SKM-1 treated with dmso at 0.1 percent for 144 hours (cell line): ENCODE measurements around the gene EDN3.
A peak's percentile ranks its signal among the peaks of the same experiment; 100 is the strongest.

Experiments used
- DNase-seq: peaks from one replicate; lab custom pipeline; 2025; ENCODE audit not compliant: unreplicated experiment; lab: John Stamatoyannopoulos, UW

The EDN3 gene, protein sequence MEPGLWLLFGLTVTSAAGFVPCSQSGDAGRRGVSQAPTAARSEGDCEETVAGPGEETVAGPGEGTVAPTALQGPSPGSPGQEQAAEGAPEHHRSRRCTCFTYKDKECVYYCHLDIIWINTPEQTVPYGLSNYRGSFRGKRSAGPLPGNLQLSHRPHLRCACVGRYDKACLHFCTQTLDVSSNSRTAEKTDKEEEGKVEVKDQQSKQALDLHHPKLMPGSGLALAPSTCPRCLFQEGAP

DNA sequence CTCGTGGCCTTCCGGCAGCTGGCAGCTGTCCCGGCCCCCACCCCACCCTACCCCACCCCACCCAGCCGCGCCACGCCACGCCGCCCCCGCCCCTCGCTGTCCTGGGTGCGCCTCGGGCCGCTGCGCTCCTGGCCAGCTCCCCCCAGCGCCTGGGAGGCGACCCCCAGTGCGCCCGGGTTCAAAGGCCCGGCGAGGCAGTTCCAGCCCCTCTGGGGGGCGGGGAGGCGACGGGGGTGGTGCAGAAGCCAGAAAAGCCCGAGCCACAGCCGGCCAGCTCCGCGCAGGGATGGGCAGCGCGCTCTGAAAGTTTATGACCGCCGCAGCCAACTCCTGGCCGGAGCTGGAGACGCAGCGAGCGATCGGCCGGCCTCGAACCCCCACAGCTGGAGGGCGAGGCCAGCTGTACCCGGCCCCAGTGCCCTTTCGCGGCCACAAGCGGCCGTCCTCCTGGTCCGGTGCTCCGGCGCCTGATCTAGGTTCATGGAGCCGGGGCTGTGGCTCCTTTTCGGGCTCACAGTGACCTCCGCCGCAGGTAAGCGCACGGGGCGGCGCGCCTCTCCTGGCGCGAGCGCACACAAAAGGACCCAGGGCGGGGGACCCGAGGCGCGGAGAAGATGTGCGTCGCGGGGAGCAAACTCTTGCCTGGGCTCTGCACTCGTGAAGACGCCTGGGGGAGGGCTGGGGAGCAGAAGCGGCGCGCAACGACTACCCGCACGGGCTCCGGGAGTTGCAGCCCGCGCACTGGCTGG, at the start of gene EDN3:
TSS of gene EDN3 (plus strand) at position 279 of the 749 bp plus-strand sequence. CDS start at position 481, 202 bp downstream.
- no peak for DNase-seq

DNA sequence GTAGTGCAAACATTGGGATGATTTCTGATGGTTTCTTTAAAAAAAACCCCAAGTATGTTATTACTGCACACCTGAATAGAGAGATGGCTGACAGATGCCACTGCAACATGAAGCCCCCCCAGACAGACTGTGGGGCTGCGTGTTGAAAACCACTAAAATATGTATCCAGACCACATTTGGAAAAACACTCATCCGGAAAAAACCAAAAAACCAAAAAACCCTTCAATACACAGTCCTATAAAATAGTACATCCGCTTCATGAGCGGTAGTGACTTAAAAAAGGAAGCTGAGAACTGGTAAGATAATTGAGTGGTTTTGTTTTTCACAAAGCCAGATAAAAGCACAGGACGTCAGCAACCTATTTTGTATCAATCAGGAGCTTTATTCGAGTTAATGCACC, 47.1 kb upstream of the EDN3 start:
- DNase-seq, result no peak

DNA sequence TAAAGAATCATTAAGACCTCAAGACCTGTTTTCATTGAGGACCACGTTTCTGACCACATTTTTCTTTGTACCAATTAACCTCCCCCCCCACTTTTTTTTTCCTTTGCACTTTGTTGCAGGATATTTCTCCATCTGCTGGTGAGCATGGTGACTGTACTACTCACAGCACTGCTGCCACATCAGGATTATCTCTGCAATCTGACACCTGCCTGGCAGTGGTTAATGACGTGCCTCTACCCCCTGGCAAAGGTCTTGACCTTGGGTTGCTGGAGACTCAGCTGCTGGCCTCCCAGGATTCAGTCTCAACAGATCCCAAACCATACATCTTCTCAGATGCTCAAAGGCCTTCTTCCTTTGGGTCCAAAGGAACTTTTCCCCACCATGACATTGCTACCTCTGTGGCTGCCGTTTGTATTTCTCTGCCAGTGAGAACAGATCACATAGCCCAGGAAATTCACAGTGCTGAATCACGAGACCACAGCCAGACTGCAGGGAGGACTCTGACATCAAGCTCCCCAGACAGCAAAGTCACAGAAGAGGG, 46.6 kb upstream of the EDN3 start:
- no peak for DNase-seq

DNA sequence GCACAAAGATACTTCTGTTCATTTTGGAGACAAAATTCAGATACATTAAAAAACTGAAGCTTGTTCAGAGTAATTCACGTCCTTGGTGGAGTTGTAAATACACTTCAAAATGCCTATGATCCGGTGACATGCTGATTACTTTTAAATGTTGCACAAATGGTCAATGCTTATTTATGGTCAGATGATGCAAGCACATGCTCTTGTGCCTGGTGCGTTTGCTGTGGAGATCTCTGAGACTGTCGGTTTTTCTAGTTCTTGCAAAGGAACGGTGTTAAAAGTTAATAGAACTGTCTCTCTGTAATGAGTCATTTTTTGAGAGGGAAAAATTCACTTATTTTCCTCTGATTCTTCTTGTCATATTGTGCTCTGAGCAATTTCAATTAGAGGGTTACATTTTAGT, 45.2 kb upstream of the EDN3 start:
- DNase-seq, result no peak

DNA sequence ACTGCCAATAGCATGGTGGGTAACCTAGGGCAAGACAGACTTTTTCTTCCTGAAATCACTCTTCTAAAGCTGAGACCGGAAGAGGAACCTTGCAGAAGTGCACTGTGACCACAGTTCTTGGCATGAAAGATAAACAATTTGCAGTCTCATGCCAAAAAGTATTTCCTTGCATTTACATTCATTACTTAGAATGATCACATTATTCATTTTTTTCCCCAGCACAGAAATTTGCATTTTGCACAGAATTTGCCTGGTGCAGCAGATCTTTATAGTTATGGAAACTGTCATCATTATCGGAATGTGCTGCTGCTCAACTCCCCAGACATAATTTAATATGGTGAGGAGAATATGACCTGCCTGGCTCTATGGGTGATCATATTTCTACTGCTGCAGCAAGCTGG, 42.2 kb upstream of the EDN3 start:
- peak; percentile 7 for DNase-seq

DNA sequence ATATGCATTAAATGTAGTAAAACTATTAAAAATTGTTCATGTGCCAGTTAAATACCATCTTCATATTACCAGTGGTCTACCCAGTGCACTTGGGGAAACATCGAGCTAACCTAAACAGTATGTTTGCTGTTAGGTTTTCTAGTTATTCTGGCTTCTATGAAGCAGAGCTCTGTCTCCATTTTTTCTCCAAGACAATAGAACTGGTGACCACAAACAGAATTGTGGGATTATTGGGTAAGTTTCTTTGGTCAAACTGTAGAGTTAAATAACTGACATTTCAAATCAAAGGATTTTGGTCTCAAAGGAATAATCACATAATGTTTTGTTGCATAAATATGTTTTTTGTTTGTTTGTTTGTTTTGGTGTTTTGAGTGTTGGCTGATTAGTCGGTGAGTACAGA, 40.5 kb upstream of the EDN3 start:
- no peak for DNase-seq

DNA sequence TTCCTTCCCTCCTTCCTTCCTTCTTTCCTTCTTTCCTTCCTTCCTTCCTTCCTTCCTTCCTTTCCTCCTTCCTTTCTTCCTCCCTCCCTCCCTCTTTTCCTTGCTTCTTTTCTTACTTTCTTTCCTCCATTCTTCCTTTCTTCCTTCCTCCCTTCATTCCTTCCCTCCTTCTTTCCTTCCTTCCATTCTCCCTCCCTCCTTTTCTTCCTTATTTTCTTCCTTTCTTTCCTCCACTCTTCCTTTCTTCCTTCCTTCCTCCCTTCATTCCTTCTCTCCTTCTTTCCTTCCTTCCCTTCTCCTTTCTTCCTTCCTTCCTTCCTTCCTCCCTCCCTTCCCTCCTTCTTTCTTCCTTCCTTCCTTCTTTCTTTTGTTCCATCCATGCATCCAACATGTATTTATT, 35.1 kb upstream of the EDN3 start:
- DNase-seq, result no peak

DNA sequence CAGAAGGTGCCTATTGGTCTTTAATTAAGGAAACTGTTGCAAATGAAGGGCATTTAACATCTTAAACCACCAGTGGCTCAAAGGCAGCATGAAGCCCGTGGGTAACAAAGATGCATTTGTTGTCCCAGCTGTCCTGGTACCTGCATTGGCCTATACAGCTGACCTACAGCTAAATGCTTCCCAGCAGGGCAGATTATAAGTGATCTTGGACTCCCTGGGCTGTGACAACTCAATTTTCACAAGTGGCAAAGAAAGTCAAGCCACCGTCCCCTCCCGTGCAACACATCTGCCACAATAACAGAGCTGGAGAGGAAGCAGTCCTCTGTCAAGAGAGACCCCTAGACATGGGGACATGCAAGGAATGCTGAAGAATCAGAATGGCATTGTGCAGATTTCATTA, 31.5 kb upstream of the EDN3 start:
- no peak for DNase-seq

DNA sequence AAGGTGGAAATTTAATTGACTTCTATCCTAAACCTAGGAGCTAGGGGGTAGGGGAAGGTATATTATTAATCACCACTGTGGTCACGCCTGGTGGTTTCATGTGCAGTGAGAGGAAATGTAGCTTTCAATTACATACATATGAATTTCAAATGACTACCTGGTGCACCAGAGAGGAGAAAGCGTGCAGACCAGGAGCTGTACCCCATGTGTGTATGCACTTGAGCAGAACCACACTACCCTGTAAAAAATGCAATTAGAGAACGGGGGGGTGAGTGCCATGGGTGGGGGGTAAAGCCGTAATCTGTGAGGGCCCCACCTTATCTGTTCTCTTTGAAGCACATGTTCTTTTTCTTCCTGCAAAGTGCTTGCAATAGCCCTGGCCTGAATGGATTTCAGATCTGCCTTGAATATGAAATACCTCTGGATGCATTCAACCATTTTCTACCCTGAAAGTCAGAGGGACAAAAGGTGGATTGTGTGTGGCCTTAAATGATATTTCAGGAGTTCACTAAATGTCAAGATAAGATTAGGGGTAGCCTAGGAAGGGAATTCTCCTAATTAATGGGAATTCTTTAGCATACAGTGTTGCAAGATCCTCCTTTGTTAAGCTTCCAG, 30.9 kb upstream of the EDN3 start:
- DNase-seq, result no peak

DNA sequence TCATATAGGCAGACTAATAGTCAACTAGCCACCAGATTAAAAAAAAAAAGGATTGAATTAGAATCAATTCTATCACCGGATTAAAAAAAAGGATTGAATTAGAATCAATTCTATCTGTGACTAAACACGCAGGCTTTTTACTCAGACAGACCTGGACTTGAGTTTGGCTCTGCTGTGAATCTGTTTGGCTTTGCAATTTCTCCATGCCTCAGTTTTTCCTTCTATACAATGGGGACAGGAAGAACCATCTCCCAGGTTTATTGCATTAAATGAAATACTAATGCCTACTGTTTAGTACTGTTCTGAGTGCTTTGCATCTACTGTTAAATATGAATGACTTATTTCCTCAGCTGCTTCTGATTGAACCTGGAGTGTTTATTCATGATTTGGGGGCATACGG, 30.0 kb upstream of the EDN3 start:
- no peak for DNase-seq

DNA sequence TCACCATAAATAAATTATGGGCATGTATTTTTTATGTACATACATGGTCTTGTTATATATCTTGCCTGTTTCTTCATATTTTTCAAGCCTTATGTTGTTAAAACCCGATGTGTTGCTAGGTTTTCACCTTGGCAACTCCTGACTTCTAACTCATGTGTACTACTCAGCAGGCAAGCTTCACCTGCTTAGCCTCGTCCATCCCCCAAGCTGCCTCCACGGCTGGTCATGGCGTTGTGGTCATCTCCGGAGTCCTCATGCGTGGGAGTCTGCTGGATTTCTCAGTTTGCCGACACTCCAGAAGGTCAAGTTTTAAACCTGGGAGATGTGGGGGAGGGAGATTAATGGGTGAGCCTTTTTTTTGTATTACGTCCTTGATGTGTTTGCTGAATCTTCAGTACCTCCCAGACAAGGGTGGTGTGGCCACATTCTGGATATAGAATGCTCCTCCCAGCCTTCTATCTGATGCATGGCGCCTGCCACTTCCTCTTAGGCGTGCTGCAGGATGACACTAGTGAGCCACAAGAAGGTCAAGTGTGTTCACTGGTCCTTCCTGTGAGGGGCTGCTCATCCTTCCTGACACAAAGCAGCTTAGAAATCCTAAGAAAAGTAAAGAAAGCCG, 26.6 kb upstream of the EDN3 start:
- DNase-seq, result no peak

DNA sequence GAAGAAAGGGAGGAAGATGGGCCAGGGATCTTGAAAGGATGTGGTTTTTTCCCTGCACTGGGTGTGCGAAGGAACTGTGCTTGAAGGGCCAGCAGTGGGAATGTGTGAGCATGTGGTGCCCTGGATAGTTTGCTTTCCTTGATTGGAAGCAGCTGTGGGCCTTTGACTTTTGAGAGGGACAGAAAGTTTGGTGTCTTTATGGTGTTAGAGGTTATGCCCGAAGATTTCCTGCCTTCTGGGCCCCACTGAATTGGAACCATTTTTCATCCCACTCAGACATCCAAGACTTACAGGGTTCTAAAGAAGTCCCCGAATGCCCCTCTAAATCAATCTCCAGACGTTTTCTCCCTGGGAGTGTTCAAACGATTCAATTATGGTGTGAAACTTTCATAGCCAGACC, 23.5 kb upstream of the EDN3 start:
- DNase-seq, result no peak

DNA sequence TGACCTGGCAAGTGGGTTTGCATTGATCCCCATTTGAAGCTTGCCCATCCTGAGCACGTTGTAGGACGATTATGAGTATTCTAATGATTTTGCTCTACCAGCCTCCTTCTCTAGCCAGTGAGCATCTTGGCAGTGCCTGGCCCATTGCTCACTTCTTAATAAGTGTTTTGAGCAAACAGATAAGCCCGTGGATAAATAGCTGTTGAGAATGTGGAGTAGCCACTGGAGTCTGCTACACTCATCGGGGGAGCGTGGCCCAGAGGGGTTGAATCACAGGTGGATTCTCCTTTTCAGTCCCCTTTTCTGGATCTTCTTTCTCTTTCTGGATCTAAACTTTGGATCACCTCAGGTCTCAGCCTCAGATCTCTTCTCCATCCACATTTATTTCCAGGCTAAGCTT, 15.9 kb upstream of the EDN3 start:
- DNase-seq, result no peak

DNA sequence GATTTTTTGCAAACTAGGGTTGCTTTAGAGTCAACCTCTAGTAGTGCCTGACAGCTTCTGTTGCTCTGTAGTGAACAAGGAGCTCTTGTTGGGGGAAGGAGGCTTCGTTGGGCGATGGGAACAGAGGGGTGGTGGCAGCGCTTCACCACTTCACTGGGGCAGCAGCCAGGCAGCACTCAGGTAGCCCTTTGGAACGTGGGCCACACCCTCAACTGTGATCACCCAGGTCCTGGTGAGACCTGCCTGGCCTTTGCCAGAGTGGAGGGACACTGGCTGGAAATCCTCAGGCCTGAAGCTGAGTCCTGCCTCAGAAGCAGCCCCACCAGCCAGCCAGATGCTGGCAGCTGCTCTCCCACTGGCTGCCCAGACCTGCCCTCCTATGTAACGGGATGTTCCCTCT, 10.4 kb upstream of the EDN3 start:
- DNase-seq, result no peak

DNA sequence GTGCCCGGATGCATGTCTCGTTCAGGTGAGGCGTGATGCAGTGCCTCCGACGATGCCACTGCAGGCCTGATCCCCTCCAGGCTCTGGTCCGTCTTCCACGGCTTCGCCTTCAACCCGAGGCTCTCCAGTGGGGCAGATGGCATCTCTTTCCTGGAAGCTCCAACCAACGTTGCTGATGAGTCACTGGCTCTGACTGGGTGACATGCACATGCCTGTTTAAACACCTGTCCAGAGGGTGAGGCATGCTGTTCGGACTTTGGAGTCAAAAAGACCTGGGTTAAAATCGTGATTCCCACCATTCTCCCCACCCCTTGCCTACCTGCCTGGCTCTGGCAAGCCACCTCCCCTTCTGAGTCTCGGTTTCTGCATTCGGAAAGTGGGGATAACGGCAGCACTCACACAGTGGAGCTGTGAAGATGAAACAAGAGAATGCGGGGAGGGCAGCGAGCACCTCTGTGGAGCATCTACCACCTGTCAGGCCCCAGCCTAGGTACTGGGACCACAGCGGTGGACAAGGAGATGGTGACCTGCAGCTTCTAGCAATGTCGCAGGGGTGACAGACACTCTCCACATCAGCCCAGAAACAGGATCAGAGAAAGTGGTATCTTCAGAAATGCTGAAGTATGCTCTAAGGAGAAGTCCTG, 8.5 kb upstream of the EDN3 start:
- no peak for DNase-seq

DNA sequence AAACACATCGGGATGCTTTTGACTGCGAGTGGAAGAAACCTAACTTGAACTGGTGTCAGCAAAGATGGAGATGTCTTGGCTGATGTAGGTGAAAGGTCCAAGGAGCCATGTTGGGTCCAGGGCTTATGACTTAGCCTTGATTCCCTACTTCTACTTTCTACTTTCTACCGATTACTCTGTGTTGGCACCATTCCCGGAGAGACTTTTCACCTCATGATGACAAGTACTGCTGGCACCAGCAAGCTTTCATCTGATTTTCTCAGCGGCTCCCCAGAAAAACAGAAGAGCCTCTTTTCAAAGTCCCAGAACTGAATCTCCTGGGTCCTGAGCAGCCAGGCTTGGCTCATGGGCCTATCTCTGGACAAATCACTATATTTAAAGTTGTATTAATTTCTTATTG, 4.9 kb upstream of the EDN3 start:
- no peak for DNase-seq

DNA sequence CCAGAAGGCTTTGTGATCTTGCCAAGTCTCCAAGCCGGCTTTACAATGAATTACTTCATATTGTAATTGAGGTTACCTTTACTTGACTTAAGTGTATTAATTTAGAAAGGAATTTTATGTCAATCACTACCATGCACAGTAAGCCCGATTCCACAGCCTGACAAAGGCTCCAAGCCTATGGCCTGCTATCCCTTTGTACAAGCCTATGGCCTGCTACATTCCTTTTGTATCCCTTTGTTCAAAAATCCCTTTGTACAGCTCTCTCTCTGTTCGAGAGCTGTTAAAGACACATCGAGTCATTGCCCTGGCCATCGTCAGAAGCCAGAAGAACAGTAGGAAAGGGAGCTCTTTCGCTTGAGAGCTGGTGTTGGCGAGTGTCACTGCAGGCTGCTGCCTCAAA, 2.7 kb upstream of the EDN3 start:
- no peak for DNase-seq

DNA sequence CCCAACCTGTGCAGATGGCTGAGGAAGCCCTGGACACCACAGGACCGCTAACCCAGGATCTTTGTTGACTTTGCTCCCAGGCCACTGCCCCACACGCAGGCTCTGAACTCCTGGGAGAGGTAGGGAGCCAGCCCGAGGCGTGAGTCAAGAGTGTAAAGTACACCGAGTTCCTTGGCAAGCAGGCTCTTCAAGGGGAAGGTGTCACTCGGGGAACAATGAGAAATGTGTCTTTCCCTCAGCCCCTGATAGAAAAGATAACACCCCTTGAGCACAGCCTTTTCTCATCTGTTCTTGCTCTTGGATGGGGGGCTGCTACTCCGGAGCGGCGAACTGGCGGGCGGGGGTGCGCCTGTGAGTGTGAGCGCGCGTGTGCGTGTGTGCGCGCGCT, 472 bp upstream of the EDN3 start:
- DNase-seq, result no peak

DNA sequence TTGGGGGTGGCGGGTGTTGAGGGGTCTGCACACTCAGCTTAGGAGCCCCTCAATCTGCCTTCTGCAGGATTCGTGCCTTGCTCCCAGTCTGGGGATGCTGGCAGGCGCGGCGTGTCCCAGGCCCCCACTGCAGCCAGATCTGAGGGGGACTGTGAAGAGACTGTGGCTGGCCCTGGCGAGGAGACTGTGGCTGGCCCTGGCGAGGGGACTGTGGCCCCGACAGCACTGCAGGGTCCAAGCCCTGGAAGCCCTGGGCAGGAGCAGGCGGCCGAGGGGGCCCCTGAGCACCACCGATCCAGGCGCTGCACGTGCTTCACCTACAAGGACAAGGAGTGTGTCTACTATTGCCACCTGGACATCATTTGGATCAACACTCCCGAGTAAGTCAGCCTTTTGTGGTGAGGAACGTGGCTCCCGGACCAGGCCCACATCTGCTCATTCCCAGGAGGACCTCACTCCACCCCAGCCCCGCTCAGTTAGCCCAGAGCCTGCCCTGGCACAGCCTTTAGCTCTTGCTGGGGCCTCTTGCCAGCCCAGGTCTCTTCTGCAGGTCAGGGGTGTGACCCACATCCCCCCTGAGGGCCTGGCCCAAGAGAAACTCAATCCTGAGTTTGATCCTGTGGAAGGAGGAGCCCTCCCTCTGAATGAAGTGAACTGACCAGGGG, 1.1 kb downstream of the EDN3 start:
- DNase-seq, result no peak

DNA sequence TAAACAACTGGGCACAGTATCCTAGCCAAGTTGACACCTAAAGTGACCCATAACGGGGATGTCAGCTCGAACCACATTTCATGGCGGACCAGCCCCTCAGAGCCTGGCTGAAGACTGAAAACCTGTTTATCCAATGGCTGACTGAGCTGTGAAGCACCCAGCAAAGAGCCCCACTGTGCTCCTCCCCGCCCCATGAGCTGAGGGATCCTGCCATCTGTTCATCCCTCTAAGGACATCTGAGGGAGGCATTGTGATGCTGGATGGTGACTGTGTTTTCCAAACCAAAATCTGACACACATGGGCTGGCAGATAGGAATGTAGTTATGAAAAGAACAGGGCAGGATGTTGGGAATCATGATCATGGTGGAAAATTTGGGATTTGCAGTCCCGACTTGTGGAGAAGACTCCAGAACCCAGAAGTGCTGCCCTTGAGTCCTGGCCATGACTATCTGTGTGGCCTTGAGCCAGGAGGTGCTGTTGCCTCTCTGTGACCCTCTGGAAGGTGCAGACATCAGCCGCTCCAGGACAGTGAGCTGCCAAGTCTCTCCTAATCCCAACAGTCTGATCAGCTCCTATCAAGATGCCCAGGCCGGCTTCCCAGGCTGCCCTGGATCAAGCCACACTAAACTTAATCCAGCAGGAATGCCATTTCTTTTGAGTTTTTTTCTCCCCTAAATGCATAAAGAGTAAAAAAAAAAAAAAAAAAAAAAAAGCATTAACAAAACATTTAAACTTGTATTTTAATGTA, 5.7 kb downstream of the EDN3 start:
- no peak for DNase-seq
